K562 (cell line): Measurements from ENCODE around the gene SLC27A2. TPM values are rescaled to one million over a fixed set of nuclear protein-coding genes. Genes with fewer than 3 reads are reported as not detected.

Experiments used
- ATAC-seq: fragments of 200-7000 bp; cut with Tn5 transposase; 3 replicates; pipeline ENCODE4 v1.9.1; 2020; ENCODE audit warnings: moderate library complexity
- BruUV-seq: library from RNA; stranded (reverse); fragments of 400-500 nt; replicated peaks from 2 replicates; lab custom pipeline; 2021; lab: Mats Ljungman, UMichigan
- CTCF ChIA-PET: fragments of 300-600 bp; formaldehyde crosslinking; extraction: SDS; loops from one replicate; lab custom pipeline; 2021; ENCODE audit warnings: low intra/inter-chr PET ratio; lab: Yijun Ruan, JAX
- POLR2A ChIA-PET: fragments of 300-600, 350-650 bp; sonication (Branson Sonifier 250); formaldehyde crosslinking; extraction: SDS; loops from one replicate; lab custom pipeline; 2021; ENCODE audit warnings: antibody characterized with exemption, inconsistent platforms; lab: Yijun Ruan, JAX
- DNase-seq, 4 experiments: peaks; one replicate each; pipeline versions ENCODE4 v3.0.0 to v3.0.0-alpha.2; 2011 to 2018; ENCODE audit warnings: low spot score in 3 of 4, mixed read lengths in 3 of 4; ENCODE audit errors: extremely low read depth in 1 of 4
- FAIRE-seq: peaks from 2 replicates; lab custom pipeline; 2011; peaks lifted over from hg19 to GRCh38; lab: Jason Lieb, UNC
- H2AFZ ChIP-seq: 2 replicates; pipeline ENCODE4 v1.6.0; 2011; ENCODE audit warnings: low read depth, low read length, control low read depth, inconsistent platforms
- H3K27ac ChIP-seq: fragments of 200-600 bp; 3 replicates; pipeline ENCODE4 v1.8.0; 2011; ENCODE audit warnings: low read depth, mild to moderate bottlenecking, control low read depth, inconsistent platforms, low read length, moderate library complexity, mixed read lengths; ENCODE audit errors: extremely low read depth
- H3K27me3 ChIP-seq, 2 experiments: fragments of 300-600 bp in 1 of 2; 2 replicates in 1 of 2; 3 replicates in 1 of 2; pipeline versions ENCODE4 v1.6.0 to v1.8.0; 2011; ENCODE audit warnings: inconsistent platforms in 2 of 2, low read length in 2 of 2, mild to moderate bottlenecking in 1 of 2, mixed read lengths in 1 of 2, moderate library complexity in 1 of 2; ENCODE audit not compliant: control insufficient read depth in 2 of 2, insufficient read depth in 2 of 2
- H3K36me3 ChIP-seq: fragments of 300-600 bp; 3 replicates; pipeline ENCODE4 v1.8.0; 2011; ENCODE audit warnings: mild to moderate bottlenecking, low read length, inconsistent platforms; ENCODE audit not compliant: control insufficient read depth, insufficient read depth
- H3K4me1 ChIP-seq, 2 experiments: fragments of 200-600 bp in 1 of 2; replicated peaks in 1 of 2; 2 replicates in 1 of 2; 3 replicates in 1 of 2; pipeline versions ENCODE4 v1.5.1 to v1.8.0; 2011; ENCODE audit warnings: inconsistent platforms in 2 of 2, low read length in 2 of 2, mild to moderate bottlenecking in 1 of 2, mixed read lengths in 1 of 2, moderate library complexity in 1 of 2; ENCODE audit not compliant: control insufficient read depth in 2 of 2, insufficient read depth in 2 of 2
- H3K4me2 ChIP-seq: 2 replicates; pipeline ENCODE4 v1.6.1; 2011; ENCODE audit warnings: low read length, control low read depth, inconsistent platforms, mixed read lengths; ENCODE audit not compliant: insufficient read depth
- H3K4me3 ChIP-seq: fragments of 200-600 bp; sonication (generic), shearing (Covaris generic); 2 replicates; pipeline ENCODE4 v1.5.1; 2016; ENCODE audit warnings: control low read depth, inconsistent platforms
- H3K79me2 ChIP-seq: fragments of 200-600 bp; 3 replicates; pipeline ENCODE4 v1.8.0; 2011; ENCODE audit warnings: low read length, inconsistent platforms; ENCODE audit not compliant: control insufficient read depth, insufficient read depth
- H3K9ac ChIP-seq, 2 experiments: 2 replicates each; pipeline versions ENCODE4 v1.6.0 to v1.6.1; 2011; ENCODE audit warnings: low read depth in 2 of 2, low read length in 2 of 2, control low read depth in 1 of 2, inconsistent platforms in 1 of 2, mild to moderate bottlenecking in 1 of 2, mixed read lengths in 1 of 2; ENCODE audit not compliant: insufficient read depth in 1 of 2
- H3K9me1 ChIP-seq: one replicate; pipeline ENCODE4 v1.6.0; 2011; ENCODE audit warnings: inconsistent platforms, mild to moderate bottlenecking, low read length, moderate library complexity; ENCODE audit not compliant: control insufficient read depth, insufficient read depth
- H3K9me3 ChIP-seq: replicated peaks from 2 replicates; pipeline ENCODE4 v1.5.1; 2011; ENCODE audit warnings: low read depth, low read length, inconsistent platforms; ENCODE audit not compliant: control insufficient read depth, insufficient read depth
- H4K20me1 ChIP-seq: replicated peaks from 2 replicates; pipeline ENCODE4 v1.6.1; 2011; ENCODE audit warnings: low read length, inconsistent platforms, mixed read lengths; ENCODE audit not compliant: control insufficient read depth, insufficient read depth
- BDP1 ChIP-seq: IDR thresholded peaks from 3 replicates; pipeline ENCODE4 v1.6.1; 2011; ENCODE audit not compliant: insufficient read length, insufficient read depth
- CSDE1 ChIP-seq, 2 experiments: fragments of 450-650 bp; IDR thresholded peaks; 2 replicates each; pipeline ENCODE4 v1.6.1; 2016; ENCODE audit warnings: mild to moderate bottlenecking in 1 of 2
- FOXM1 ChIP-seq, 2 experiments: fragments of 450-650 bp in 1 of 2; sonication (generic) in 1 of 2; formaldehyde crosslinking in 1 of 2; IDR thresholded peaks; 2 replicates each; pipeline versions ENCODE4 v1.6.1 to v1.9.0; 2017 to 2022; ENCODE audit warnings: low read depth in 2 of 2, mild to moderate bottlenecking in 2 of 2, missing genetic modification reagents in 1 of 2, moderate library complexity in 1 of 2
- MEF2D ChIP-seq: conservative IDR thresholded peaks from 2 replicates; pipeline ENCODE4 v1.6.1; 2016; ENCODE audit warnings: low read depth, missing genetic modification characterization, missing compliant biosample characterization
- RHOXF2B ChIP-seq: fragments of 250-450 bp; sonication (Bioruptor Pico); conservative IDR thresholded peaks from 2 replicates; pipeline ENCODE4 v1.5.1; 2021
- RUNX1 ChIP-seq: sonication (generic); IDR thresholded peaks from 2 replicates; pipeline ENCODE4 v1.6.1; 2016; ENCODE audit warnings: antibody characterized with exemption, low read depth
- SIN3A ChIP-seq, 2 experiments: fragments of 150-350 bp in 1 of 2; IDR thresholded peaks; 2 replicates each; pipeline ENCODE4 v1.6.1; 2011 to 2016; ENCODE audit warnings: borderline replicate concordance in 2 of 2, low read depth in 2 of 2, low read length in 2 of 2, mild to moderate bottlenecking in 2 of 2, moderate library complexity in 2 of 2; ENCODE audit not compliant: control insufficient read depth in 1 of 2
- ZKSCAN3 ChIP-seq: fragments of 250-450 bp; sonication (Bioruptor Pico); IDR thresholded peaks from 2 replicates; pipeline ENCODE4 v1.4.0; 2020
- WGBS: fragments of 100-300 bp; shearing (Covaris generic); methylation state at CpG from one replicate; pipeline ENCODE4 v1.1.6; 2016; ENCODE audit warnings: low coverage, mixed read lengths; ENCODE audit not compliant: insufficient coverage; ENCODE audit errors: missing lambda C conversion rate; 5-methylcytosine and 5-hydroxymethylcytosine counted together
- in situ Hi-C: fragments of 300-500 bp; cut with MboI; formaldehyde crosslinking; loops from 4 replicates; pipeline ENCODE4 v1.15.0; 2018; ENCODE audit warnings: inconsistent platforms, mixed read lengths
- intact Hi-C: fragments of 100-400 bp; cut with micrococcal nuclease; formaldehyde crosslinking; loops from 2 replicates; pipeline ENCODE4 v1.14.2; 2022
- polyA plus RNA-seq, 8 experiments: library from polyadenylated mRNA; depleted of rRNA in 4 of 8; stranded (reverse) in 5 of 8; unstranded in 3 of 8; fragments of >200 nt; fragmentation: Nextera tagmentation in 2 of 8; fragmentation: Illumina TruSeq in 1 of 8; extraction: Ambion mirVana in 2 of 8; extraction: Trizol in 1 of 8; gene quantifications; 2 replicates each; pipeline versions ENCODE4 v1.2.1 to v1.2.3, GENCODE V29; 2011 to 2014; ENCODE audit warnings: inconsistent platforms in 1 of 8, missing spikeins in 1 of 8
- total RNA-seq, 7 experiments: library from RNA; depleted of rRNA in 6 of 7; stranded (reverse); fragments of >200 nt in 6 of 7; fragmentation: Illumina TruSeq in 2 of 7; extraction: Trizol in 2 of 7; gene quantifications; 2 replicates each; pipeline versions ENCODE4 v1.2.1 to v1.2.3, GENCODE V29; 2011 to 2021; ENCODE audit warnings: low replicate concordance in 1 of 7
- TF ChIP-seq, protein P1 (sequence below): fragments of 200-800 bp; sonication (Bioruptor generic); IDR thresholded peaks from 2 replicates; pipeline ENCODE4 v1.6.1; 2017; ENCODE audit warnings: missing genetic modification characterization, missing compliant biosample characterization
- TF ChIP-seq, protein P2 (sequence below), 3 experiments: fragments of 200-800 bp in 1 of 3; fragments of 250-450 bp in 1 of 3; fragments of 450-650 bp in 1 of 3; sonication (Bioruptor Pico) in 1 of 3; sonication (Bioruptor generic) in 1 of 3; formaldehyde crosslinking in 1 of 3; IDR thresholded peaks; 2 replicates each; pipeline versions ENCODE4 v1.6.1 to v1.8.0; 2016 to 2022; ENCODE audit warnings: mild to moderate bottlenecking in 2 of 3, missing genetic modification characterization in 2 of 3, missing compliant biosample characterization in 1 of 3, moderate library complexity in 1 of 3
- TF ChIP-seq, protein P3 (sequence below): fragments of 250-450 bp; sonication (Bioruptor Pico); IDR thresholded peaks from 2 replicates; pipeline ENCODE4 v1.9.0; 2021; ENCODE audit warnings: mild to moderate bottlenecking, inconsistent platforms
- TF ChIP-seq, protein P4 (sequence below): sonication (generic); formaldehyde crosslinking; IDR thresholded peaks from 2 replicates; pipeline ENCODE4 v1.8.1; 2023; ENCODE audit warnings: mild to moderate bottlenecking, missing genetic modification reagents

The SLC27A2 gene
- total and polyA plus RNA-seq, 9 of the 15 experiments (the other 6 are each of a cell fraction or from before 2014, with no cell fraction given): 4.9 to 38.0 (median 22.7) TPM

DNA sequence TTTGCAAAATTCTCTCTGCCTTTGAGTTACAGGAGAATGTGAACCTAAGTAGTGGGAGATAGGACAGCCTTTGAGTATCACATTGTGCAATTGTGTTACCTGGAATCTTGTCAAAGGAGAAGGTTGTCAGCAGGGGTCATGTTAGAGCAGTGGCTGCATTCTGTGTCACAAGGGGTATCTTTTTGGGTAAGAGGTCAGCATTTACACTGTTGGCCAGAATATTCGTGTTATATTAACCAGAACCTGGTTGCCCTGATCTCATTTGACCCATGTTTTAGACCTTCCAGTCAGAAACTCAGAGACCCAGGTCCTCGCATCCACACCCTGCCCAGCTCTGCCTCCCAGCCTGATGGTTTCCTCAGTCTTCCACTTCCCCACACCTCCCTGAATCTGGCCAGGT lies 56.3 kb downstream of the SLC27A2 start:
- Histone ChIP-seq H3K9me3 (no peaks in the 10 kb centered on the region), H3K36me3 (peaks cover 8% of the 10 kb centered on the region; the same call in 2 of the 3 replicates), H3K27me3 (no peaks in the 10 kb centered on the region), H3K9me1 (no peaks in the 10 kb centered on the region), H3K4me2 (no peak overlapping the region), H3K27ac (no peak overlapping the region), H2AFZ (no peak overlapping the region), H3K4me1 (peaks cover 4 to 27% of the 10 kb centered on the region in 2 experiments; a peak in 4 of 5 replicates), H3K4me3 (no peak overlapping the region), H3K79me2 (no peaks in the 10 kb centered on the region), H4K20me1 (no peaks in the 10 kb centered on the region), H3K9ac (no peak overlapping the region)
- TF ChIP-seq MEF2D (tag) (no peak), FOXM1 (IDR thresholded peaks at IDR 0.05; ENCODE audit: low read depth) (no peak), FOXM1 (CRISPR knock-in tag; IDR thresholded peaks at IDR 0.05; ENCODE audit: low read depth) (no peak), RHOXF2B (no peak), RUNX1 (no peak), SIN3A (IDR thresholded peaks at IDR 0.05; ENCODE audit: borderline replicate concordance in 2 of 2, control insufficient read depth in 1 of 2, low read depth in 2 of 2, low read length in 2 of 2) (no peak), CSDE1 (IDR thresholded peaks at IDR 0.05) (no peak), BDP1 (no peak), ZKSCAN3 (CRISPR knock-in tag) (no peak)
- TF ChIP-seq, protein P1, sequence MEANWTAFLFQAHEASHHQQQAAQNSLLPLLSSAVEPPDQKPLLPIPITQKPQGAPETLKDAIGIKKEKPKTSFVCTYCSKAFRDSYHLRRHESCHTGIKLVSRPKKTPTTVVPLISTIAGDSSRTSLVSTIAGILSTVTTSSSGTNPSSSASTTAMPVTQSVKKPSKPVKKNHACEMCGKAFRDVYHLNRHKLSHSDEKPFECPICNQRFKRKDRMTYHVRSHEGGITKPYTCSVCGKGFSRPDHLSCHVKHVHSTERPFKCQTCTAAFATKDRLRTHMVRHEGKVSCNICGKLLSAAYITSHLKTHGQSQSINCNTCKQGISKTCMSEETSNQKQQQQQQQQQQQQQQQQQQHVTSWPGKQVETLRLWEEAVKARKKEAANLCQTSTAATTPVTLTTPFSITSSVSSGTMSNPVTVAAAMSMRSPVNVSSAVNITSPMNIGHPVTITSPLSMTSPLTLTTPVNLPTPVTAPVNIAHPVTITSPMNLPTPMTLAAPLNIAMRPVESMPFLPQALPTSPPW: no peak
- TF ChIP-seq, protein P2, sequence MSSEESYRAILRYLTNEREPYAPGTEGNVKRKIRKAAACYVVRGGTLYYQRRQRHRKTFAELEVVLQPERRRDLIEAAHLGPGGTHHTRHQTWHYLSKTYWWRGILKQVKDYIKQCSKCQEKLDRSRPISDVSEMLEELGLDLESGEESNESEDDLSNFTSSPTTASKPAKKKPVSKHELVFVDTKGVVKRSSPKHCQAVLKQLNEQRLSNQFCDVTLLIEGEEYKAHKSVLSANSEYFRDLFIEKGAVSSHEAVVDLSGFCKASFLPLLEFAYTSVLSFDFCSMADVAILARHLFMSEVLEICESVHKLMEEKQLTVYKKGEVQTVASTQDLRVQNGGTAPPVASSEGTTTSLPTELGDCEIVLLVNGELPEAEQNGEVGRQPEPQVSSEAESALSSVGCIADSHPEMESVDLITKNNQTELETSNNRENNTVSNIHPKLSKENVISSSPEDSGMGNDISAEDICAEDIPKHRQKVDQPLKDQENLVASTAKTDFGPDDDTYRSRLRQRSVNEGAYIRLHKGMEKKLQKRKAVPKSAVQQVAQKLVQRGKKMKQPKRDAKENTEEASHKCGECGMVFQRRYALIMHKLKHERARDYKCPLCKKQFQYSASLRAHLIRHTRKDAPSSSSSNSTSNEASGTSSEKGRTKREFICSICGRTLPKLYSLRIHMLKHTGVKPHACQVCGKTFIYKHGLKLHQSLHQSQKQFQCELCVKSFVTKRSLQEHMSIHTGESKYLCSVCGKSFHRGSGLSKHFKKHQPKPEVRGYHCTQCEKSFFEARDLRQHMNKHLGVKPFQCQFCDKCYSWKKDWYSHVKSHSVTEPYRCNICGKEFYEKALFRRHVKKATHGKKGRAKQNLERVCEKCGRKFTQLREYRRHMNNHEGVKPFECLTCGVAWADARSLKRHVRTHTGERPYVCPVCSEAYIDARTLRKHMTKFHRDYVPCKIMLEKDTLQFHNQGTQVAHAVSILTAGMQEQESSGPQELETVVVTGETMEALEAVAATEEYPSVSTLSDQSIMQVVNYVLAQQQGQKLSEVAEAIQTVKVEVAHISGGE (CRISPR knock-in tag; IDR thresholded peaks at IDR 0.05): no peak
- TF ChIP-seq, protein P3, sequence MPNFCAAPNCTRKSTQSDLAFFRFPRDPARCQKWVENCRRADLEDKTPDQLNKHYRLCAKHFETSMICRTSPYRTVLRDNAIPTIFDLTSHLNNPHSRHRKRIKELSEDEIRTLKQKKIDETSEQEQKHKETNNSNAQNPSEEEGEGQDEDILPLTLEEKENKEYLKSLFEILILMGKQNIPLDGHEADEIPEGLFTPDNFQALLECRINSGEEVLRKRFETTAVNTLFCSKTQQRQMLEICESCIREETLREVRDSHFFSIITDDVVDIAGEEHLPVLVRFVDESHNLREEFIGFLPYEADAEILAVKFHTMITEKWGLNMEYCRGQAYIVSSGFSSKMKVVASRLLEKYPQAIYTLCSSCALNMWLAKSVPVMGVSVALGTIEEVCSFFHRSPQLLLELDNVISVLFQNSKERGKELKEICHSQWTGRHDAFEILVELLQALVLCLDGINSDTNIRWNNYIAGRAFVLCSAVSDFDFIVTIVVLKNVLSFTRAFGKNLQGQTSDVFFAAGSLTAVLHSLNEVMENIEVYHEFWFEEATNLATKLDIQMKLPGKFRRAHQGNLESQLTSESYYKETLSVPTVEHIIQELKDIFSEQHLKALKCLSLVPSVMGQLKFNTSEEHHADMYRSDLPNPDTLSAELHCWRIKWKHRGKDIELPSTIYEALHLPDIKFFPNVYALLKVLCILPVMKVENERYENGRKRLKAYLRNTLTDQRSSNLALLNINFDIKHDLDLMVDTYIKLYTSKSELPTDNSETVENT: no peak
- TF ChIP-seq, protein P4, sequence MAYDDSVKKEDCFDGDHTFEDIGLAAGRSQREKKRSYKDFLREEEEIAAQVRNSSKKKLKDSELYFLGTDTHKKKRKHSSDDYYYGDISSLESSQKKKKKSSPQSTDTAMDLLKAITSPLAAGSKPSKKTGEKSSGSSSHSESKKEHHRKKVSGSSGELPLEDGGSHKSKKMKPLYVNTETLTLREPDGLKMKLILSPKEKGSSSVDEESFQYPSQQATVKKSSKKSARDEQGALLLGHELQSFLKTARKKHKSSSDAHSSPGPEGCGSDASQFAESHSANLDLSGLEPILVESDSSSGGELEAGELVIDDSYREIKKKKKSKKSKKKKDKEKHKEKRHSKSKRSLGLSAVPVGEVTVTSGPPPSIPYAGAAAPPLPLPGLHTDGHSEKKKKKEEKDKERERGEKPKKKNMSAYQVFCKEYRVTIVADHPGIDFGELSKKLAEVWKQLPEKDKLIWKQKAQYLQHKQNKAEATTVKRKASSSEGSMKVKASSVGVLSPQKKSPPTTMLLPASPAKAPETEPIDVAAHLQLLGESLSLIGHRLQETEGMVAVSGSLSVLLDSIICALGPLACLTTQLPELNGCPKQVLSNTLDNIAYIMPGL (CRISPR knock-in tag): no peak
- DNase-seq (no peak), FAIRE-seq (no peak), ATAC-seq (no peak)
- CTCF ChIA-PET: no interaction called here
- intact Hi-C loops (no loop called here), in situ Hi-C loops (no loop called here)
- BruUV-seq: no TSS peak
- POLR2A ChIA-PET: interaction anchor here (0.6 to 1.7 kb wide), 4 partner anchors 9 to 67 kb away, joined by 3 to 5 read pairs (median 4); no protein-coding TSS in a partner anchor
- WGBS: 59% methylated on average over 2 of the region's 2 CpGs
